Loucy (cell line): ENCODE measurements around the gene EDC3.

Experiments
- CTCF ChIP-seq: fragments of 200-600 bp; sonication (generic); conservative IDR thresholded peaks from 2 replicates; pipeline ENCODE4 v1.5.1; 2014; ENCODE audit warnings: mild to moderate bottlenecking, antibody characterized with exemption, low read length
- EZH2phosphoT487 ChIP-seq: fragments of 200-600 bp; IDR thresholded peaks from 2 replicates; pipeline ENCODE4 v1.6.1; 2018; ENCODE audit warnings: antibody characterized with exemption, mild to moderate bottlenecking, moderate library complexity, borderline replicate concordance

- TF ChIP-seq EZH2phosphoT487: no peak
- no peak for TF ChIP-seq CTCF
Measured at GRCh38 chr15:74594455-74594854, 101.4 kb downstream of the EDC3 start.
